Mammary epithelial cell (primary cell): Measurements from ENCODE around the gene ZBTB43.
"Not testable (repeated sequence)": the region's sequence is repeated elsewhere in the genome, so short reads cannot be mapped to it uniquely, and the experiment has no call there.

ENCODE experiments used
- EZH2 ChIP-seq: IDR thresholded peaks from 2 replicates; pipeline ENCODE4 v1.6.1; 2012; ENCODE audit warnings: low read length, inconsistent platforms, borderline replicate concordance
- TF ChIP-seq, protein P1 (sequence below), 2 donors: IDR thresholded peaks in 1 of 2; conservative IDR thresholded peaks in 1 of 2; 2 replicates each; pipeline ENCODE4 v1.5.1; 2011 to 2012; ENCODE audit warnings: inconsistent platforms in 2 of 2, low read length in 2 of 2, mild to moderate bottlenecking in 2 of 2, control low read depth in 1 of 2, low read depth in 1 of 2; ENCODE audit not compliant: insufficient read depth in 1 of 2; ENCODE audit errors: extremely low read depth in 1 of 2

GRCh38 chr9:126810221-126810620 is 5.4 kb downstream of the ZBTB43 start:
- TF ChIP-seq, protein P1, sequence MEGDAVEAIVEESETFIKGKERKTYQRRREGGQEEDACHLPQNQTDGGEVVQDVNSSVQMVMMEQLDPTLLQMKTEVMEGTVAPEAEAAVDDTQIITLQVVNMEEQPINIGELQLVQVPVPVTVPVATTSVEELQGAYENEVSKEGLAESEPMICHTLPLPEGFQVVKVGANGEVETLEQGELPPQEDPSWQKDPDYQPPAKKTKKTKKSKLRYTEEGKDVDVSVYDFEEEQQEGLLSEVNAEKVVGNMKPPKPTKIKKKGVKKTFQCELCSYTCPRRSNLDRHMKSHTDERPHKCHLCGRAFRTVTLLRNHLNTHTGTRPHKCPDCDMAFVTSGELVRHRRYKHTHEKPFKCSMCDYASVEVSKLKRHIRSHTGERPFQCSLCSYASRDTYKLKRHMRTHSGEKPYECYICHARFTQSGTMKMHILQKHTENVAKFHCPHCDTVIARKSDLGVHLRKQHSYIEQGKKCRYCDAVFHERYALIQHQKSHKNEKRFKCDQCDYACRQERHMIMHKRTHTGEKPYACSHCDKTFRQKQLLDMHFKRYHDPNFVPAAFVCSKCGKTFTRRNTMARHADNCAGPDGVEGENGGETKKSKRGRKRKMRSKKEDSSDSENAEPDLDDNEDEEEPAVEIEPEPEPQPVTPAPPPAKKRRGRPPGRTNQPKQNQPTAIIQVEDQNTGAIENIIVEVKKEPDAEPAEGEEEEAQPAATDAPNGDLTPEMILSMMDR (conservative IDR thresholded peaks at IDR 0.05 in 1 of 2, IDR thresholded peaks at IDR 0.05 in 1 of 2; ENCODE audit: extremely low read depth in 1 of 2, insufficient read depth in 1 of 2, low read depth in 1 of 2, low read length in 2 of 2) = not testable (repeated sequence)
- not testable (repeated sequence) for TF ChIP-seq EZH2
